Stimulated activated memory B cell treated with anti-CD40 and anti-IgM and Interleukin-4, amounts not matched to agents 10 μg/mL and 1 μg/mL and 100 μg/mL, for 72 hours (primary cell): ENCODE data around the gene PARG.
"Not testable (repeated sequence)": the region's sequence is repeated elsewhere in the genome, so short reads cannot be mapped to it uniquely, and the experiment has no call there.

ENCODE experiments used
- ATAC-seq: fragments of 150-1000 bp; cut with Tn5 transposase; 2 replicates; pipeline ENCODE4 v1.10.0; 2021
- H3K27ac Mint-ChIP-seq: one replicate; pipeline ENCODE4 v1.8.0; 2022; ENCODE audit warnings: mild to moderate bottlenecking, mixed read lengths
- H3K27me3 Mint-ChIP-seq: one replicate; pipeline ENCODE4 v1.8.0; 2022; ENCODE audit warnings: mixed read lengths
- H3K36me3 Mint-ChIP-seq: one replicate; pipeline ENCODE4 v1.8.0; 2022; ENCODE audit warnings: mixed read lengths
- H3K4me1 Mint-ChIP-seq: one replicate; pipeline ENCODE4 v1.8.0; 2022; ENCODE audit warnings: mixed read lengths
- H3K4me3 Mint-ChIP-seq: one replicate; pipeline ENCODE4 v1.8.0; 2022; ENCODE audit warnings: mild to moderate bottlenecking, moderate library complexity, mixed read lengths
- H3K9me3 Mint-ChIP-seq: one replicate; pipeline ENCODE4 v1.8.0; 2022; ENCODE audit warnings: mixed read lengths

PARG gene

GRCh38 chr10:49923572-49923971, 18.3 kb downstream of the PARG start:
- ATAC-seq = not testable (repeated sequence)

GRCh38 chr10:49922041-49922440, 19.8 kb downstream of the PARG start:
- not testable (repeated sequence) for ATAC-seq, H3K27me3 Mint-ChIP-seq, H3K27ac Mint-ChIP-seq, H3K9me3 Mint-ChIP-seq, H3K4me1 Mint-ChIP-seq, H3K4me3 Mint-ChIP-seq
- H3K36me3 Mint-ChIP-seq = peaks cover 16% of the 10 kb centered on the region

More at GRCh38 chr10:49923572-49923971, 18.3 kb downstream of the PARG start:
- peaks cover 12% of the 10 kb centered on the region for H3K36me3 Mint-ChIP-seq
- H3K4me1 Mint-ChIP-seq, H3K4me3 Mint-ChIP-seq, H3K27ac Mint-ChIP-seq, H3K27me3 Mint-ChIP-seq, H3K9me3 Mint-ChIP-seq: not testable (repeated sequence)

- not testable (repeated sequence) for H3K4me1 Mint-ChIP-seq, H3K4me3 Mint-ChIP-seq, H3K27me3 Mint-ChIP-seq, H3K27ac Mint-ChIP-seq, H3K9me3 Mint-ChIP-seq, ATAC-seq
- H3K36me3 Mint-ChIP-seq = peaks cover 17% of the 10 kb centered on the region
These were observed 23.9 kb downstream of the PARG start for GRCh38 chr10:49917927-49918326.

- not testable (repeated sequence) for H3K27ac Mint-ChIP-seq, ATAC-seq, H3K27me3 Mint-ChIP-seq, H3K4me1 Mint-ChIP-seq, H3K9me3 Mint-ChIP-seq, H3K4me3 Mint-ChIP-seq
- H3K36me3 Mint-ChIP-seq = peaks cover 16% of the 10 kb centered on the region
These were observed 25.4 kb downstream of the PARG start for GRCh38 chr10:49916451-49916850.

GRCh38 chr10:49910295-49910694, 31.5 kb downstream of the PARG start:
- H3K4me3 Mint-ChIP-seq, H3K27me3 Mint-ChIP-seq: not testable (repeated sequence)

GRCh38 chr10:49908290-49909080, 33.3 kb downstream of the PARG start:
- H3K9me3 Mint-ChIP-seq, H3K27me3 Mint-ChIP-seq, ATAC-seq, H3K4me1 Mint-ChIP-seq, H3K4me3 Mint-ChIP-seq, H3K27ac Mint-ChIP-seq: not testable (repeated sequence)
- H3K36me3 Mint-ChIP-seq = peaks cover 27% of the 10 kb centered on the region

More at GRCh38 chr10:49910295-49910694, 31.5 kb downstream of the PARG start:
- peaks cover 19% of the 10 kb centered on the region for H3K36me3 Mint-ChIP-seq
- ATAC-seq, H3K4me1 Mint-ChIP-seq, H3K27ac Mint-ChIP-seq, H3K9me3 Mint-ChIP-seq: not testable (repeated sequence)

GRCh38 chr10:49903829-49904228, 38.0 kb downstream of the PARG start:
- not testable (repeated sequence) for H3K9me3 Mint-ChIP-seq, H3K4me1 Mint-ChIP-seq, H3K27ac Mint-ChIP-seq, H3K4me3 Mint-ChIP-seq, H3K27me3 Mint-ChIP-seq, ATAC-seq
- H3K36me3 Mint-ChIP-seq = peaks cover 31% of the 10 kb centered on the region

- peaks cover 29% of the 10 kb centered on the region for H3K36me3 Mint-ChIP-seq
- not testable (repeated sequence) for H3K9me3 Mint-ChIP-seq, ATAC-seq
These were observed 41.4 kb downstream of the PARG start for GRCh38 chr10:49900406-49900805.

GRCh38 chr10:49899999-49900398, 41.8 kb downstream of the PARG start:
- H3K36me3 Mint-ChIP-seq = peaks cover 29% of the 10 kb centered on the region
- H3K27ac Mint-ChIP-seq, ATAC-seq, H3K27me3 Mint-ChIP-seq, H3K9me3 Mint-ChIP-seq, H3K4me3 Mint-ChIP-seq, H3K4me1 Mint-ChIP-seq: not testable (repeated sequence)

More at GRCh38 chr10:49900406-49900805, 41.4 kb downstream of the PARG start:
- not testable (repeated sequence) for H3K27me3 Mint-ChIP-seq, H3K4me3 Mint-ChIP-seq, H3K27ac Mint-ChIP-seq, H3K4me1 Mint-ChIP-seq

- not testable (repeated sequence) for H3K4me3 Mint-ChIP-seq, H3K9me3 Mint-ChIP-seq, H3K27ac Mint-ChIP-seq, ATAC-seq, H3K4me1 Mint-ChIP-seq, H3K27me3 Mint-ChIP-seq
- H3K36me3 Mint-ChIP-seq = peaks cover 22% of the 10 kb centered on the region
These were observed 51.8 kb downstream of the PARG start for GRCh38 chr10:49890025-49890424.

GRCh38 chr10:49884739-49885331, 57.0 kb downstream of the PARG start:
- not testable (repeated sequence) for H3K4me1 Mint-ChIP-seq, ATAC-seq, H3K4me3 Mint-ChIP-seq, H3K9me3 Mint-ChIP-seq, H3K27ac Mint-ChIP-seq, H3K27me3 Mint-ChIP-seq
- H3K36me3 Mint-ChIP-seq = peaks cover 25% of the 10 kb centered on the region

- H3K27me3 Mint-ChIP-seq, H3K4me3 Mint-ChIP-seq, H3K27ac Mint-ChIP-seq, H3K9me3 Mint-ChIP-seq, H3K4me1 Mint-ChIP-seq, ATAC-seq: not testable (repeated sequence)
- H3K36me3 Mint-ChIP-seq = peaks cover 19% of the 10 kb centered on the region
These were observed 58.0 kb downstream of the PARG start for GRCh38 chr10:49883852-49884251.

- peaks cover 19% of the 10 kb centered on the region for H3K36me3 Mint-ChIP-seq
- not testable (repeated sequence) for H3K27me3 Mint-ChIP-seq, ATAC-seq, H3K27ac Mint-ChIP-seq, H3K4me3 Mint-ChIP-seq, H3K4me1 Mint-ChIP-seq, H3K9me3 Mint-ChIP-seq
These were observed 59.5 kb downstream of the PARG start for GRCh38 chr10:49882327-49882726.

GRCh38 chr10:49872740-49873139, 69.1 kb downstream of the PARG start:
- not testable (repeated sequence) for H3K9me3 Mint-ChIP-seq, H3K4me3 Mint-ChIP-seq, H3K36me3 Mint-ChIP-seq, ATAC-seq, H3K27ac Mint-ChIP-seq, H3K4me1 Mint-ChIP-seq, H3K27me3 Mint-ChIP-seq

GRCh38 chr10:49871462-49871861, 70.4 kb downstream of the PARG start:
- not testable (repeated sequence) for H3K36me3 Mint-ChIP-seq, H3K4me3 Mint-ChIP-seq, H3K27ac Mint-ChIP-seq, H3K4me1 Mint-ChIP-seq, ATAC-seq, H3K27me3 Mint-ChIP-seq, H3K9me3 Mint-ChIP-seq

GRCh38 chr10:49859933-49860332, 81.9 kb downstream of the PARG start:
- ATAC-seq, H3K9me3 Mint-ChIP-seq, H3K27ac Mint-ChIP-seq, H3K27me3 Mint-ChIP-seq, H3K4me3 Mint-ChIP-seq, H3K4me1 Mint-ChIP-seq, H3K36me3 Mint-ChIP-seq: not testable (repeated sequence)
